Stimulated activated CD4-positive, alpha-beta T cell treated with anti-CD3 and anti-CD28 coated beads, Interleukin-2, amount 100 ng/mL, for 24 hours (primary cell): ENCODE results near the gene NUDT14.

Experiments used
- DNase-seq, 2 donors: peaks; one replicate each; pipeline ENCODE4 v3.0.0-alpha.2; 2020

Gene NUDT14

DNA sequence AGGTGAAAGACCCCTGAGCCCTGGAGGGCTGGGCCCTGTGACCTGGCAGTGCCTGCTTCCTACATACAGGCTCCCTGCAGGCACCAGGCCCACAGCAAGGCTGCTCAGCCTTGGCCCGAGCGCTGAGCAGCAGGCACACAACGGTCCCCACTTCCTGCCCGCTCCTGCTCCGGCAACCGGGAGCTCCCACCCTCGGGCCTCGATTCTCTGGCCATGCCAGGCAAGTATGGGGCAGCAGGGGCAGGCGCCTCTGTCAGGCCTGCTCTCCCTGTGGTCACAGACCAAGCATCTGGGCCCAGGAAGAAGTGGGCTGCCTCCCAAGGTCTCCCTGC lies 30.6 kb upstream of the NUDT14 start:
- DNase-seq, result no peak

GRCh38 chr14:105211086-105211757 lies 30.1 kb upstream of the NUDT14 start:
- DNase-seq, result no peak

DNA sequence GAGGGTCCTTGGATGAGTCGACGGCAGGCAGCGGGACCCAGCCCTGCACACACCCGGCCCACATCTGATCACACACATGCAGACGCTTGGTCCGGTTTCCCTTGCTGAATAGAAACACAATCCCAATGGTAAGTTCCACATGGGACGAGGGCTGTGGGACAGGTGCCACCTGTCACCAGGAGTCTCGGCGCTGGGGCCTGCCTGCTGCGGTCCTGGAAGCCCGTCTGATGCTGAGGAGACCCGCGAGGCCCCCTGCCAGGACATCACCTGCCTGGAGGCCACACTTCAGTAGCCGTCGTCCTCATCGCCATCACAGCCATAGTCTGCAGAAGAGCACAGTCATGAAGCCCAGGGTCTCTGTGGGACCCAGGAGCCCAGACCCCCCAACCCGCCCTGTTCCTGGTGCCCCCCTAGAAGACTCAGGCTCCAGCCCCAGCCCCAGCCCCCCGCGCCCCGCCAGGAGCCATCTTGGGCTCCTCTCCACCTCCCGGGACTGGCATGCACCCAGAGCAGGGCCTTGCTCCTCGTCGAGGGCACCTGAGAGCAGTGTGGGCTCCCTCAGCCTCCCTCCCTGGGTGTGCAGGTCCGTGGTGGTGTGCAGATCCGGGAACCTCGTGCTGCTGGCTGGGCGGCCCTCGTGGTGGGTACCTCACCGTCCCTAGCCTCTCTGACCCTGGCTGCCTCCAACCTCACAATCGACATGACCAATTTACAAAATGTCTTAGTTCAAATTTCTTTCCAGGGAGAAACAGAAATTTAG lies 29.3 kb upstream of the NUDT14 start:
- no peak for DNase-seq

- no peak for DNase-seq
Observed at GRCh38 chr14:105209646-105210045, 28.5 kb upstream of the NUDT14 start.

- DNase-seq, result no peak
Observed at GRCh38 chr14:105209091-105209490, 28.0 kb upstream of the NUDT14 start.

DNA sequence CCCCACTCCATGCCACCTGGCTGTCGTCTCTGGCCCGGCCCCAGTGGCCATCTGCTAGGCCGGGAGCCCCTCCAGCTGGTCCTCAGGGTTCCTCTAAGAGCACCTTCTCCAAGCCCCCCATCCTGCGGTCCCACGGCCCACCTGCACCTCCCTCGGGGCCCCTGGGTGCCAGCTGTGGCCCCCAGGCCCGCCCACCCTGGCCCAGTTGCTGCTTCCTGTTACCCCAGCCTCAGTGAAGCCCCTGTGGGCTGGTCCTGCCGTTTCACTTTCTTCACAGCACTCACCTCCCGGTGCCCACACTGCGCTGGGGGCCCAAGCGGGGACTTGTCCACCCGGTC lies 27.6 kb upstream of the NUDT14 start:
- DNase-seq, result no peak

GRCh38 chr14:105207996-105208737 lies 27.1 kb upstream of the NUDT14 start:
- no peak for DNase-seq

DNA sequence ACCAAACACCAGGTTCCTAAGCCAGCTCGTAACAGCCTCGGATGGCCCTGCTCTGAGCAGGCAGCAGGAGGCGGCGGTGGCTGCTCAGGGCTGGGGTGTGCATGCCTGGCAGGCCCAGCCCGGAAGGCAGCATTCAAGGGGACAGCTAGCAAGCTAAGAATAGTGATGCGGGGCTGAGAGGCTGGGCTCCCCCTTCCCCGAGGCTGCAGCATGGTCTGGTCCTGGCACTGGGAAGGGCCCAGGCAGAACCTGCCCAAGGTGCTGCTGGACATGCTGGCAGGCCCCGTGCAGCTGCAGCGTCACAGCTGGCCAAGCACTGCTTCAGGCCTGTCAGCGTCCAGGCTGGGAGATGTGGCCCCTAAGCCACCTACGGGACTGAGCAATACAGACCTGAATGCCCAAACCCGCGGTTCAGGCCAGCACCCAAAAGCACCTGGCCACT lies 26.4 kb upstream of the NUDT14 start:
- no peak for DNase-seq

GRCh38 chr14:105206873-105207272 lies 25.8 kb upstream of the NUDT14 start:
- DNase-seq, result no peak

- DNase-seq, result no peak
Observed at GRCh38 chr14:105205673-105206208, 24.6 kb upstream of the NUDT14 start.

DNA sequence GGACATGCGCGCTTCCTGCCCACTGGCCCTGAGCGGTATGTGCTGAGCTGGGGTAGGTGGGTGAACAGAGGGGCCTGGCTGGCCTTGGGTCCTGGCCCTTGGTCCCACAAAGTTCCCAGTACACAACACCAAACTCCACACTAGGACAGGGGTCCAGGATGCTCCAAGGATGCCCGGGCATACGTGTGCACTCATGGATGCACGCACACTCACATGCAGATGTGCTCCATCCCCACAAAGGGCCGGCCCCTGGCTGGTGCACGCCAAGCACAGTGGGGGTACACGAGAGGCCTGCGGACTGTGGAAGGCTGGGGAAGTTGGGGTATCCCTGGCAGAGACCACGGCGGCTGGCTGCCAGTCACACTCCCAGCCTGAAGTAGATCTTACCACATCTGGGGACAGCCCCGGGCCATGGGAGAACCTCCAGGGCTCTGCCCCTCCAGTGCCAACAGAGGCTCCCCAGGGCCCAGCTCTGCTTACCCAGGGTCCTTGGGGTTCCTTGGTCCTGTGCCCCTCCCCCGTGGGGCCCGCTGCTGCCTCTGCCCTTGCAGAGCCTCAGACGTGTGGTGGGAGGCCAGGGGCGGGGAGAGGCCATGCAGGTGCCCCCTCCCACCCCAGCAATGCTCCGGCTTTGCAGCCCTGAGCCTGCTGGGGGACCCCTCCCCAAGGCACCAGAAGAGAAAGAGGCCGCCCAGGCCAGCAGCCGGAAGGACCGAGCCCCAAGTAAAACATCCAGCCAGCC lies 24.0 kb upstream of the NUDT14 start:
- DNase-seq, result no peak

DNA sequence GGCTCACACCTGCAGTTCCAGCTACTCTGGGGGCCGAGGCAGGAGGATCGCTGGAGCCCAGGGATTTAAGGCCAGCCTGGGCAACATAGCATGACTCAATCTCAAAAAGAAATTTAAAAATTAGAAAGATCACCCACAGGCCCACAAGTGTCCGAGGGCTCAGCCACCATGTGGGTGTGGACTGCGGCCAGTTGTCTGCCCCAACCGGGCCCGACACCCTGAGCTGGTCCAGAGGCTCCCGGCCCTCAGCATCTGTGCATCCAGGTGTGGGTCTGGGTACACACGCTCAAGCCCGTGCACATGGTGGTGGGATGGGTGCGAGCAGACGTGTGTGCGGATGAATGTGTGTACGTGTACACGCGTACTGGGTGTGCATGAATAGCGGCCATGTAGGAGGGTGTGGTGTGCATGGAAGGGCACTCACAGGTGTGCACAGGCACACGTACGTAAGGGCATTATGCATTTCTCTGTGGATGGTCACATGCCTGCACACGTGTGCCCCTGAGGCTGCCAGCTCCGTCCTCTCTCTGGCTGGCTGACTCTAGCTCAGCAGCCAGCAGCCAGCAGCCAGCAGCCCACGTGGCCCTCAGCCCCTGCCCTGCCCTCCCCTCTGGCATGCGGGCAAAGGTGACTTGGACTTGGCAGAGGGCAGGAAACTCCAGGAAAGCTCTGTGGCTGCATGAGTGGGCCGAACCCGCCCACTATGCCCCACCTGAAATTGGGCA lies 23.3 kb upstream of the NUDT14 start:
- no peak for DNase-seq

GRCh38 chr14:105203701-105204100 lies 22.6 kb upstream of the NUDT14 start:
- no peak for DNase-seq

DNA sequence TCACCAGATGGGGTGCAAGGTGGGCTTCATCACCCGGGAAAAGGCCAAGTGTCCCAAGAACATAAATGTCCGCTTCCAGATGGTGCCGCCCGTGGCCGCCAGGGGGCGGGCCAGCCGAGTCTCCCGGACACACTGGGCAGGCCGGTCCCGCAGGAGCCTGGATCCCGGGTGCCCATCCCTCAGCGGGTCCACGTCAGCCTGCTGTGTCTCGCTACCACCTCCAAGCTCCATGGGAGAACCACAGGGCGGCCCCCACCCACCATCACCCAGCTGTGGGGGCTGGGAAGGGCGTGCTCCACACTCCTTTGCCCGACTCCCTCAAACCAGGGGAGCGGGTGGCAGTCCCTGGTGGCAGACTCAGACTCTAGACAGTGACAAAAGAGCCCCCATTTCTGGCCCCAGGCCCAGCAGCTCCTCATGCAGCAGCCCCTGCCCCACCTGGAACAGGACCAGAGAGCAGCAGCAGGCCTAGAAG lies 22.0 kb upstream of the NUDT14 start:
- DNase-seq, result peak; percentile 76 to 79

DNA sequence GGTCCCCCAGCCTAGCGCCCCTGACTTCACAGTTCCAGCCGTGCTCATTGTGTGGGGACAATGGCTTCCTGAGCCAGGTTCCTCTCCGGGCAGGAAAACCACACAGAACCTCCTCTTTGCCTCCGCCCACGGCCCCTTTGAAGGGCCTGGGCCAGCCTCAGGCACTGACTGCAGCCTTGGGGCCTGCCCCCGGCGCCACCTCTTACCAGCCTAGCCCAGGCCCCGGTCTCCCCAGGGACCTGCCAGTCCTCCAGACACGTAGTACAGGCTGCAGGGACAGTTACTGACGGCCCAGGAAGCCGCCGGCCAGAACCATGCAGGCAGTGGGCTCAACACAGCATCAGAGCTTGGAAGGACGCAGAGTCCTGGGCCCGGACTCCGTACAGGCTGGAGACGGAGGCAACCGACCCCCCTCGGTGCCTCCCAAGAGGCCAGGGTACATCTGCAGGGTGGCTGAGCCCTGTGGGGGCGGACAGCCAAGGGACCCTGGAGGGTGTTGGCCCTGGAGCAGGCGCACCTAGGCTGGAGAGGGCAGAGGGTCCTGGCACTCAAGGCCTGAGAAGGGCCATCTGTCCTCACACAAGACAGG lies 20.9 kb upstream of the NUDT14 start:
- DNase-seq, result peak in 1 of 2 donors; percentile 55

DNA sequence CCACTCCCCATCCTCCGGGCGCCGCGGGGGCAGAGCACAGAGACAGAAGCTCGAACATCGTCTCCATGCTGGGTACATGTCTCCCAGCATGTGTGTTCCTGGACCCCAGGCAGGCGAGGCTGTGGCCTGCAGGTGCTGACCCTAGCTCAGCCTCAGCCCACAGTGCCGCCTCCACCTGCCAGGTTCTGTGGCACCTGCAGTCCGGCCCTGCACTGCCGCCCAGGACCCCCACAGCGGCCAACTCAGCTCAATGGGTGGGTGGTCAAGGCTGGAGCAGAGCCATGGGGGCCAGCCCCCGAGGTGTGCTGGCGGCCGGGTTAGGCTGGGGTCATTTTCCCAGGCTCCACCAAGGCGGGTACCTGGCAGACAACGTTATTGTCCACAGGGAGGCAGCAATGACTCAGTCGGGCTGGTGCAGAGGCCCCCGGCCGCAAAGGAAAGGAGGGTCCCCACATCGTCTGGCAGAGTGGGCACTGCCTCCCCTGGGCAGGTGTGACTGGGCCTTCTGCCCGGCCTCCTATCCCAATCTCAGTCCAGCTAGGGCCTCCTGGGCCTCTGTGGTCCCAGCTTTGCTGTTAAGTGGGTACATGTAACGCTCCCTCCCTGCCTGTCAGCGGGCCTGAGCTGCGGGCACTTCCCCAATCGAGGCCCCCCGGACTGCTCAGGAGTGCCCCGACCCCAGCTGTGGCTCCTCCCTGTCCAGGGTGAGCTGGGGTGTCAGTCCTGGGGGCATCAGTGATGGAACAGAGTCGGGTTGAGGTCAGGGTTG lies 20.2 kb upstream of the NUDT14 start:
- no peak for DNase-seq

GRCh38 chr14:105200641-105201040 lies 19.5 kb upstream of the NUDT14 start:
- DNase-seq, result no peak

- DNase-seq, result no peak
Observed at GRCh38 chr14:105200074-105200473, 19.0 kb upstream of the NUDT14 start.

DNA sequence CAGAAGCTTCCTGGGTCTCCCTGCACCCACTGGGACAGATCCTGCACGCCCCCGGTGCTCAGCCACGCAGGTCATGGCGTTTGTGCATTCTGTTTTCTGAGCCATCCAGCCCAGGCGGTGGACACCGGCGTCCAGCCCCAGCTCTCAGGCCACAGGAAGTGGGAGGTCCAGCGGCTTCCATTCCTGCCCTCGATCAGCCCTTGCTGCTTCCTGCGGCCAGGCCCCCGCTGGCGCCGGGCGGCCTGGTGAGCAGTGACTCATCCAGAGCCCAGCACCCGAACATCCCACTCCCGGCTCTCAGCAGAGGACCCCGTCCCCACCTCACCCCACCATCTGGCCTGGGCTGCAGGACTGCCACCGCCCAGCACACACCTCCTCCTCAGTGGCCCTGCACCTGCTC lies 18.0 kb upstream of the NUDT14 start:
- no peak for DNase-seq

DNA sequence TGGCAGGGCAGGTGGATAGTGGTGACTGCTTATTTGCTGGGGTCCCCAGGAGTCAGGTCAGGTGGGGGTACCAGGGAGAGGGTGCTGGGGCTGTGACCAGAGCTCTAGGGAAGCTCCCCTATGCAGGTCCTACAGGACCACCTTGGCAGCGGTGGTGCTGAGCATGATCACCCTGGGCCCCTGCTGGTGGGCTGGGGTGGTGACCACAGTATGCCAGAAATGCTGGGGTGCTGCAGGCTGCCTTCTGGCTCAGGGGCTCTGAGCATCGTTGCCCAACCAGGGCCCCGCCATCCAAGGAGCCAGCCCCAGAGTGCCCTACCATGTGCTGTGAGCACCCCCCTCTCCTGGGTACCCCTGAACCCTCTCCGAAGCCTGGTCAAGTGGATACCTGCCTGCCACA lies 17.5 kb upstream of the NUDT14 start:
- DNase-seq, result no peak

- no peak for DNase-seq
Observed at GRCh38 chr14:105197211-105197641, 16.1 kb upstream of the NUDT14 start.
